GM23248 (cell line): ENCODE measurements around the gene MTUS2. TPM values are rescaled to one million over a fixed set of nuclear protein-coding genes. Genes with fewer than 3 reads are reported as not detected.

Experiments
- DNase-seq: peaks from one replicate; pipeline ENCODE4 v3.0.0-alpha.2; 2015
- H2AFZ ChIP-seq: fragments of 200-600 bp; sonication (generic); 2 replicates; pipeline ENCODE4 v1.6.1; 2016; ENCODE audit warnings: antibody characterized with exemption
- H3F3A ChIP-seq: fragments of 200-600 bp; sonication (generic); 2 replicates; pipeline ENCODE4 v1.6.1; 2016; ENCODE audit warnings: mild to moderate bottlenecking, antibody characterized with exemption, mixed run types; ENCODE audit not compliant: insufficient read depth
- H3K27ac ChIP-seq: fragments of 200-600 bp; sonication (generic); 2 replicates; pipeline ENCODE4 v1.5.1; 2016; ENCODE audit warnings: mild to moderate bottlenecking
- H3K27me3 ChIP-seq: fragments of 200-600 bp; sonication (generic); replicated peaks from 2 replicates; pipeline ENCODE4 v1.6.1; 2016; ENCODE audit warnings: mild to moderate bottlenecking; ENCODE audit not compliant: insufficient read depth
- H3K36me3 ChIP-seq: fragments of 200-600 bp; sonication (generic); 2 replicates; pipeline ENCODE4 v1.6.1; 2016; ENCODE audit warnings: low read depth, mild to moderate bottlenecking
- H3K4me1 ChIP-seq: fragments of 200-600 bp; sonication (generic); 2 replicates; pipeline ENCODE4 v1.6.1; 2016; ENCODE audit warnings: mild to moderate bottlenecking; ENCODE audit not compliant: insufficient read depth
- H3K4me2 ChIP-seq: fragments of 200-600 bp; sonication (generic); one replicate; pipeline ENCODE4 v1.6.1; 2016; ENCODE audit warnings: mild to moderate bottlenecking; ENCODE audit not compliant: unreplicated experiment
- H3K4me3 ChIP-seq: fragments of 200-600 bp; sonication (generic); 2 replicates; pipeline ENCODE4 v1.5.1; 2016; ENCODE audit warnings: mild to moderate bottlenecking
- H3K79me2 ChIP-seq: fragments of 200-600 bp; sonication (generic); 2 replicates; pipeline ENCODE4 v1.6.1; 2016; ENCODE audit warnings: mild to moderate bottlenecking; ENCODE audit not compliant: insufficient read depth
- H3K9ac ChIP-seq: fragments of 200-600 bp; sonication (generic); 2 replicates; pipeline ENCODE4 v1.6.1; 2016; ENCODE audit warnings: mild to moderate bottlenecking
- H3K9me2 ChIP-seq: fragments of 200-600 bp; sonication (generic); 2 replicates; pipeline ENCODE4 v1.6.1; 2016; ENCODE audit warnings: mixed run types, mild to moderate bottlenecking, moderate library complexity; ENCODE audit not compliant: insufficient read depth
- H3K9me3 ChIP-seq: fragments of 200-600 bp; sonication (generic); one replicate; pipeline ENCODE4 v1.6.1; 2017; ENCODE audit warnings: low read depth
- H4K20me1 ChIP-seq: fragments of 200-600 bp; sonication (generic); 2 replicates; pipeline ENCODE4 v1.6.0; 2016; ENCODE audit not compliant: insufficient read depth
- EZH2 ChIP-seq: fragments of 200-600 bp; sonication (generic); IDR thresholded peaks from 2 replicates; pipeline ENCODE4 v1.6.1; 2018; ENCODE audit warnings: antibody characterized with exemption, mild to moderate bottlenecking; ENCODE audit not compliant: insufficient read depth, poor library complexity, severe bottlenecking
- EZH2phosphoT487 ChIP-seq: fragments of 200-600 bp; sonication (generic); IDR thresholded peaks from 2 replicates; pipeline ENCODE4 v1.6.1; 2018; ENCODE audit warnings: antibody characterized with exemption, moderate library complexity, mild to moderate bottlenecking, low read depth; ENCODE audit not compliant: insufficient read depth
- WGBS, 2 experiments: methylation state at CpG; one replicate each; pipeline ENCODE4 v1.1.6; 2015 to 2017; ENCODE audit warnings: low lambda C conversion rate in 2 of 2, low coverage in 1 of 2; ENCODE audit errors: missing lambda C conversion rate in 2 of 2; 5-methylcytosine and 5-hydroxymethylcytosine counted together
- in situ Hi-C: fragments of 300-500 bp; cut with MboI; formaldehyde crosslinking; loops from 2 replicates; pipeline ENCODE4 v1.15.0; 2020
- polyA plus RNA-seq: library from polyadenylated mRNA; unstranded; fragments of >200 nt; fragmentation: Nextera tagmentation; extraction: Ambion mirVana; gene quantifications from 2 replicates; pipeline ENCODE4 v1.2.1, GENCODE V29; 2016
- total RNA-seq: library from RNA; depleted of rRNA; stranded (reverse); fragments of >200 nt; shearing (Covaris generic); gene quantifications from 2 replicates; pipeline ENCODE4 v1.2.3, GENCODE V29; 2014

The MTUS2 gene
- total and polyA plus RNA-seq, 2 experiments from 2014 or later, result 0.43 to 0.74 TPM

DNA sequence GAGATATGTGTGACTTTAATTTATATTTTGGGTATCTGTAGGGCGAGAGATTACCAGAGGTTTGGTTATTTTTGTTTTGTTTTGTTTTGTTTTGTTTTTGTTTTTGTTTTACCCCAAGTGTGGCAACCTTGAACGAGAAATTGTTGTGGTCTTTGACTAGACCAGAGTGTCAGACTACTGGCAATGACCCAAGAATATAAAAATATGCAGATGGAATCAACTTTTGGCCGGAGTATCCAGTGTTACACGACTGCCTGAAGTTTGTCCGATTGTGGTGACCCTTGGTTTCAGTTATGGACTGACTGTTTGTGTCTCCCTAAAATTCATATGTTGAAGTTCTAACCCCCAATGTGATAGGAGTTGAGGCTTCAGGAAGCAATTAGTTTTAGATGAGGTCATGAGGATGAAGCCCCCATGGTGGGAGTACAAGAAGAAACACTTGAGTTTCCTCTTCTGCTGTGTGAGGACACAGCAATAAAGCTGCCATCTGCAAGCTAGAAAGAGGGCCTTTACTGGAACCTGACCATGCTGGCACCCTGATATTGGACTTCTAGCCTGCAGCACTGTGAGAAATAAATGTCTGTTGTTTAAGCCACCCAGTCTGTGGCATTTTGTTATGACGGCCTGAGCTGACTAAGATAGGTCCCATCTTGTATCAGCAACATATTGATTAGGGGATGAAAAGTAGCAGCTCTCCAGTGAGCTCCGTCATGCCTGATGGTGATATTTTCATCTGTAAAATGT lies 261.7 kb downstream of the MTUS2 start:
- in situ Hi-C loops, result no loop called here
- Histone ChIP-seq H3K27ac (no peak overlapping the region), H2AFZ (no peak overlapping the region), H3K4me1 (no peaks in the 10 kb centered on the region), H3K79me2 (no peaks in the 10 kb centered on the region), H3K27me3 (no peaks in the 10 kb centered on the region), H4K20me1 (no peaks in the 10 kb centered on the region), H3K9ac (no peak overlapping the region), H3K9me2 (no peaks in the 10 kb centered on the region), H3F3A (no peaks in the 10 kb centered on the region), H3K4me2 (no peak overlapping the region), H3K9me3 (no peaks in the 10 kb centered on the region), H3K4me3 (no peak overlapping the region), H3K36me3 (no peaks in the 10 kb centered on the region)
- 3 to 10% methylated on average over 7 of the region's 7 CpGs for WGBS, 2 experiments
- TF ChIP-seq EZH2 (no peak), EZH2phosphoT487 (no peak)
- DNase-seq, result no peak

DNA sequence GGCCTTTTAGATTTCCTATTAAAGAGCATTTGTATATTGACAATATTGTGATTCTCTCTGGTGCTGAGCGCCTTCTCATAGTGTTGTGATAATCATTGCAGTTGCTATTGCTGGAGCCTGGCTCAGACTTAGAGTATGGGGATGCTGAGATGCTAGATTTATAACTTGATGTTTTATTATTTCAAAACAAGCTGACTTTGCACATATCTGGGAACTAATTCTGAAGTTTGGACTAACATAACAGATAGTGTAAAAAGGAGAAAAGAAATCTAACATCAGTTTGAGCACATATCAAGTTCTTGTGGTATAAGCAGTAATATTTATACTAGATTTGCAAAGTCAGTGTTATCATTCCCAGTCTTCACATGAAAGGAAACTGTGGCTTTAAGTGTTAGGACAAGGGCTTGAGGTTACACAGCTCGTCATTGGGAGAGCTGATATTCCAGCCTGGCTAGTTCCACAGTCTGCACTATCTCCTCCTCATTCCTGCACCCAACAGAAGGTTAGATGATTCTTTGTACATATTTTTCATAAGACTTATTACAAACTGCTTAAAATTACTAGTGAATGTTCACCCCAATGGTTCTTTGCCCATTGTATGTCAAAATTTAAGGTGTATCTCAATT lies 279.8 kb downstream of the MTUS2 start:
- Histone ChIP-seq H3K4me2 (no peak overlapping the region), H3K4me1 (no peaks in the 10 kb centered on the region), H3K9me2 (no peaks in the 10 kb centered on the region), H3K9me3 (no peaks in the 10 kb centered on the region), H2AFZ (no peak overlapping the region), H3F3A (no peaks in the 10 kb centered on the region), H3K4me3 (no peak overlapping the region), H3K36me3 (no peaks in the 10 kb centered on the region), H3K79me2 (no peaks in the 10 kb centered on the region), H3K27ac (no peak overlapping the region), H3K27me3 (no peaks in the 10 kb centered on the region), H3K9ac (no peak overlapping the region), H4K20me1 (no peaks in the 10 kb centered on the region)
- TF ChIP-seq EZH2 (no peak), EZH2phosphoT487 (no peak)
- in situ Hi-C loops, result no loop called here
- DNase-seq, result no peak
- WGBS, 2 experiments, result 4 to 14% methylated on average over 2 of the region's 2 CpGs

DNA sequence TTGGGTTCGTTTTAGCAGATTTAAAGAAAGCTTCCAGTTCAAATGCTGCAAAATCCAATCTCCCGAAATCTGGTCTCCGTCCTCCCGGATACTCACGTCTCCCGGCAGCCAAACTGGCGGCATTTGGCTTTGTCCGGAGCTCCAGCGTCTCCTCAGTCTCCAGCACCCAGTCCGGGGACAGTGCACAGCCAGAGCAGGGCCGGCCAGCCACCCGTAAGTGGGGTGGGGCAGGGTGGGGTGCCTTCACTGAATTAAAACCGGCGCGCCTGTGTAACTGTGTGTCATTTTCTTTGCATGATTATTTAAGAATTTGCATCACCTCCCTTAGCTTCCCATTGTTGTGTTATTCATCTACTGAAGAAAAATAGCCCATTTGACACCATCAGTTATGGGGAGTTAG lies 280.6 kb downstream of the MTUS2 start:
- Histone ChIP-seq H3K9me2 (no peaks in the 10 kb centered on the region), H4K20me1 (no peaks in the 10 kb centered on the region), H3K9ac (no peak overlapping the region), H3K36me3 (no peaks in the 10 kb centered on the region), H3K4me1 (no peaks in the 10 kb centered on the region), H3K9me3 (no peaks in the 10 kb centered on the region), H3K27me3 (no peaks in the 10 kb centered on the region), H3K27ac (no peak overlapping the region), H3K4me3 (no peak overlapping the region), H3K79me2 (no peaks in the 10 kb centered on the region), H2AFZ (no peak overlapping the region), H3F3A (no peaks in the 10 kb centered on the region), H3K4me2 (no peak overlapping the region)
- 55 to 56% methylated on average over 15 of the region's 15 CpGs for WGBS, 2 experiments
- TF ChIP-seq EZH2 (no peak), EZH2phosphoT487 (no peak)
- in situ Hi-C loops, result no loop called here
- DNase-seq, result no peak

DNA sequence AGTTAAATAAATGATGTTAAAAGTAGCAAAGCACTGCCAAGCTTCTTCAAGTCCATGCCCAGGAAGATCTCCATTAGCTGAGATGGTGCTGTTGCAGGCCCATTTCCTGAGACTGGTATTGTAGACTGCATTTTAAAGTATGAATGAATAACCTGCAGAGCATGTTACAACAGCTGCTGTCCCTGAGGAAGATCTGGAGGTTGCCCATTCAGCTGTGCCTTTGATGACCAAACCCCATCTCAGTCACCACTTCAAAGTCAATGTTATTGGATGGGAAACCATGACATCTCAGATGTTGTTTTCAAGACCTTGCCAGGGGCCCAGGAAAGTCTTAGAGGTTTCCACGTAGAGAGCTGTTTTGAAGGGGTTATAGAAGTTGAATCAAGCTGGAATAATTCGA lies 281.3 kb downstream of the MTUS2 start:
- Histone ChIP-seq H3K4me1 (no peaks in the 10 kb centered on the region), H3K9me2 (no peaks in the 10 kb centered on the region), H3K27ac (no peak overlapping the region), H3K79me2 (no peaks in the 10 kb centered on the region), H3K9ac (no peak overlapping the region), H3K9me3 (no peaks in the 10 kb centered on the region), H3F3A (no peaks in the 10 kb centered on the region), H2AFZ (no peak overlapping the region), H3K36me3 (no peaks in the 10 kb centered on the region), H3K4me3 (no peak overlapping the region), H4K20me1 (no peaks in the 10 kb centered on the region), H3K27me3 (no peaks in the 10 kb centered on the region), H3K4me2 (no peak overlapping the region)
- DNase-seq, result no peak
- in situ Hi-C loops, result no loop called here
- TF ChIP-seq EZH2phosphoT487, result no peak
- TF ChIP-seq EZH2, result no peak
- WGBS, 2 experiments, result 4 to 11% methylated on average over 2 of the region's 2 CpGs
